Measurements from ENCODE around the gene FTO.

DNA sequence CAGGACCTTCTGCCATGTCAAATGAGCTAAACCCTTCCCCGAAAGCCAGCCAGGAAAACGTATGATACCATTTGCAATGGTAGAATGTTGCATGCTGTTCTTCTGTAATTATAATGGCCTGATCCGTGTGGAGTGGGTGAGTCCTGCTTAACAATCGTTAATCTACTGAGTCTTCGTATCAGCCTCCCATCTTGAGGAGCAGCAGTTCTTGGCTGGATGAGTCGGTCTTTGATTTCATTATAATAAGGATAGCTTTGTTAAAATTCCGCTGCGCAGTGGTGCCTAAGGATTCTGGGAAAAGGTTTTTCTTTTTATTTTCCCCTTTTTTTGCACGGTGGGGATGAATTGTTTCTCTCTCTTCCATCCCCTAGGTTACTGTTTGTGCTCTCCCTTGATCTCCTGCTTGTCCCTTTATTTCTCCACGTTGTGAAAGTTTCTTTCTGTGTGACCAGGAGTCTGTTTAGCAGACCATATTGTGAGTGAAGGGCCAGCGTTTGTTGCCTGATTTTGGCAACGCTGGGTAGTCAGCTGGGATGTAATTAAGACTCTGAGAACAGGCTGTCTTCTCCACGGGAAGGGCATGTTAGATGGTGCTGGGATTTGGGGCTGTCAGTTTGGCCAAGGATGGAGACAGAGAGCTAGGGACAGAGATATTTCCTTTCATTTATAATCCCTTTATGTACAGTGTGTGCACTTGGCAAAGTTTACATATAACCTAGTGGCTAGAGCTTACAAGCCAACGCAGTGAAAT lies 263.0 kb downstream of the FTO start:
- TF ChIP-seq, protein P1, sequence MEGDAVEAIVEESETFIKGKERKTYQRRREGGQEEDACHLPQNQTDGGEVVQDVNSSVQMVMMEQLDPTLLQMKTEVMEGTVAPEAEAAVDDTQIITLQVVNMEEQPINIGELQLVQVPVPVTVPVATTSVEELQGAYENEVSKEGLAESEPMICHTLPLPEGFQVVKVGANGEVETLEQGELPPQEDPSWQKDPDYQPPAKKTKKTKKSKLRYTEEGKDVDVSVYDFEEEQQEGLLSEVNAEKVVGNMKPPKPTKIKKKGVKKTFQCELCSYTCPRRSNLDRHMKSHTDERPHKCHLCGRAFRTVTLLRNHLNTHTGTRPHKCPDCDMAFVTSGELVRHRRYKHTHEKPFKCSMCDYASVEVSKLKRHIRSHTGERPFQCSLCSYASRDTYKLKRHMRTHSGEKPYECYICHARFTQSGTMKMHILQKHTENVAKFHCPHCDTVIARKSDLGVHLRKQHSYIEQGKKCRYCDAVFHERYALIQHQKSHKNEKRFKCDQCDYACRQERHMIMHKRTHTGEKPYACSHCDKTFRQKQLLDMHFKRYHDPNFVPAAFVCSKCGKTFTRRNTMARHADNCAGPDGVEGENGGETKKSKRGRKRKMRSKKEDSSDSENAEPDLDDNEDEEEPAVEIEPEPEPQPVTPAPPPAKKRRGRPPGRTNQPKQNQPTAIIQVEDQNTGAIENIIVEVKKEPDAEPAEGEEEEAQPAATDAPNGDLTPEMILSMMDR (IDR thresholded peaks at IDR 0.05) = no peak
- no peak for TF ChIP-seq POLR2A (IDR thresholded peaks at IDR 0.05)
- TF ChIP-seq EP300 (IDR thresholded peaks at IDR 0.05; ENCODE audit: low read depth) = no peak
